GM23248 (cell line): ENCODE measurements around the gene POLR2M. TPM values are rescaled to one million over a fixed set of nuclear protein-coding genes. Genes with fewer than 3 reads are reported as not detected.

Source experiments
- DNase-seq: peaks from one replicate; pipeline ENCODE4 v3.0.0-alpha.2; 2015
- H2AFZ ChIP-seq: fragments of 200-600 bp; sonication (generic); 2 replicates; pipeline ENCODE4 v1.6.1; 2016; ENCODE audit warnings: antibody characterized with exemption
- H3F3A ChIP-seq: fragments of 200-600 bp; sonication (generic); 2 replicates; pipeline ENCODE4 v1.6.1; 2016; ENCODE audit warnings: mild to moderate bottlenecking, antibody characterized with exemption, mixed run types; ENCODE audit not compliant: insufficient read depth
- H3K27ac ChIP-seq: fragments of 200-600 bp; sonication (generic); 2 replicates; pipeline ENCODE4 v1.5.1; 2016; ENCODE audit warnings: mild to moderate bottlenecking
- H3K27me3 ChIP-seq: fragments of 200-600 bp; sonication (generic); replicated peaks from 2 replicates; pipeline ENCODE4 v1.6.1; 2016; ENCODE audit warnings: mild to moderate bottlenecking; ENCODE audit not compliant: insufficient read depth
- H3K36me3 ChIP-seq: fragments of 200-600 bp; sonication (generic); 2 replicates; pipeline ENCODE4 v1.6.1; 2016; ENCODE audit warnings: low read depth, mild to moderate bottlenecking
- H3K4me1 ChIP-seq: fragments of 200-600 bp; sonication (generic); 2 replicates; pipeline ENCODE4 v1.6.1; 2016; ENCODE audit warnings: mild to moderate bottlenecking; ENCODE audit not compliant: insufficient read depth
- H3K4me2 ChIP-seq: fragments of 200-600 bp; sonication (generic); one replicate; pipeline ENCODE4 v1.6.1; 2016; ENCODE audit warnings: mild to moderate bottlenecking; ENCODE audit not compliant: unreplicated experiment
- H3K4me3 ChIP-seq: fragments of 200-600 bp; sonication (generic); 2 replicates; pipeline ENCODE4 v1.5.1; 2016; ENCODE audit warnings: mild to moderate bottlenecking
- H3K79me2 ChIP-seq: fragments of 200-600 bp; sonication (generic); 2 replicates; pipeline ENCODE4 v1.6.1; 2016; ENCODE audit warnings: mild to moderate bottlenecking; ENCODE audit not compliant: insufficient read depth
- H3K9ac ChIP-seq: fragments of 200-600 bp; sonication (generic); 2 replicates; pipeline ENCODE4 v1.6.1; 2016; ENCODE audit warnings: mild to moderate bottlenecking
- H3K9me2 ChIP-seq: fragments of 200-600 bp; sonication (generic); 2 replicates; pipeline ENCODE4 v1.6.1; 2016; ENCODE audit warnings: mixed run types, mild to moderate bottlenecking, moderate library complexity; ENCODE audit not compliant: insufficient read depth
- H3K9me3 ChIP-seq: fragments of 200-600 bp; sonication (generic); one replicate; pipeline ENCODE4 v1.6.1; 2017; ENCODE audit warnings: low read depth
- H4K20me1 ChIP-seq: fragments of 200-600 bp; sonication (generic); 2 replicates; pipeline ENCODE4 v1.6.0; 2016; ENCODE audit not compliant: insufficient read depth
- EZH2 ChIP-seq: fragments of 200-600 bp; sonication (generic); IDR thresholded peaks from 2 replicates; pipeline ENCODE4 v1.6.1; 2018; ENCODE audit warnings: antibody characterized with exemption, mild to moderate bottlenecking; ENCODE audit not compliant: insufficient read depth, poor library complexity, severe bottlenecking
- EZH2phosphoT487 ChIP-seq: fragments of 200-600 bp; sonication (generic); IDR thresholded peaks from 2 replicates; pipeline ENCODE4 v1.6.1; 2018; ENCODE audit warnings: antibody characterized with exemption, moderate library complexity, mild to moderate bottlenecking, low read depth; ENCODE audit not compliant: insufficient read depth
- WGBS, 2 experiments: methylation state at CpG; one replicate each; pipeline ENCODE4 v1.1.6; 2015 to 2017; ENCODE audit warnings: low lambda C conversion rate in 2 of 2, low coverage in 1 of 2; ENCODE audit errors: missing lambda C conversion rate in 2 of 2; 5-methylcytosine and 5-hydroxymethylcytosine counted together
- in situ Hi-C: fragments of 300-500 bp; cut with MboI; formaldehyde crosslinking; loops from 2 replicates; pipeline ENCODE4 v1.15.0; 2020
- polyA plus RNA-seq: library from polyadenylated mRNA; unstranded; fragments of >200 nt; fragmentation: Nextera tagmentation; extraction: Ambion mirVana; gene quantifications from 2 replicates; pipeline ENCODE4 v1.2.1, GENCODE V29; 2016
- total RNA-seq: library from RNA; depleted of rRNA; stranded (reverse); fragments of >200 nt; shearing (Covaris generic); gene quantifications from 2 replicates; pipeline ENCODE4 v1.2.3, GENCODE V29; 2014

The POLR2M gene
- total and polyA plus RNA-seq, 2 experiments from 2014 or later, result 38.6 to 226 TPM

GRCh38 chr15:57663262-57663661, 43.3 kb upstream of the POLR2M start:
- Histone ChIP-seq H3K27ac (no peak overlapping the region), H4K20me1 (no peaks in the 10 kb centered on the region), H3K27me3 (no peaks in the 10 kb centered on the region), H3K4me1 (peaks cover 29% of the 10 kb centered on the region), H3K9me3 (no peaks in the 10 kb centered on the region), H3K9ac (no peak overlapping the region), H3K4me3 (no peak overlapping the region), H3K36me3 (no peaks in the 10 kb centered on the region), H3K79me2 (no peaks in the 10 kb centered on the region), H2AFZ (no peak overlapping the region), H3F3A (no peaks in the 10 kb centered on the region; the same call in 1 of the 2 replicates), H3K9me2 (no peaks in the 10 kb centered on the region), H3K4me2 (no peak overlapping the region)
- TF ChIP-seq EZH2phosphoT487 (no peak), EZH2 (no peak)
- no peak for DNase-seq
- in situ Hi-C loops, result no loop called here
- 92 to 98% methylated on average over 2 of the region's 2 CpGs for WGBS, 2 experiments

GRCh38 chr15:57665194-57665593, 41.3 kb upstream of the POLR2M start:
- H3K79me2 ChIP-seq, result no peaks in the 10 kb centered on the region
- no peak for DNase-seq
- no peaks in the 10 kb centered on the region for H4K20me1 ChIP-seq
- no peak overlapping the region for H3K27ac ChIP-seq
- no peak overlapping the region for H3K4me3 ChIP-seq
- 69 to 78% methylated on average over 2 of the region's 2 CpGs for WGBS, 2 experiments
- H3K4me2 ChIP-seq, result no peak overlapping the region
- H3K9me3 ChIP-seq, result no peaks in the 10 kb centered on the region
- no peaks in the 10 kb centered on the region for H3K9me2 ChIP-seq
- in situ Hi-C loops, result no loop called here
- no peaks in the 10 kb centered on the region; the same call in 1 of the 2 replicates for H3F3A ChIP-seq
- H3K27me3 ChIP-seq, result no peaks in the 10 kb centered on the region
- TF ChIP-seq EZH2 (no peak), EZH2phosphoT487 (no peak)
- no peak overlapping the region for H3K9ac ChIP-seq
- no peak overlapping the region for H2AFZ ChIP-seq
- peaks cover 30% of the 10 kb centered on the region for H3K4me1 ChIP-seq
- H3K36me3 ChIP-seq, result no peaks in the 10 kb centered on the region

- H3K9me3 ChIP-seq, result no peaks in the 10 kb centered on the region
- no peak overlapping the region for H3K4me2 ChIP-seq
- WGBS, 2 experiments, result 53 to 58% methylated on average over 4 of the region's 4 CpGs
- H3K9ac ChIP-seq, result no peak overlapping the region
- no peaks in the 10 kb centered on the region; the same call in 1 of the 2 replicates for H3F3A ChIP-seq
- no peaks in the 10 kb centered on the region for H4K20me1 ChIP-seq
- H3K9me2 ChIP-seq, result no peaks in the 10 kb centered on the region
- DNase-seq, result peak; percentile 29
- no peaks in the 10 kb centered on the region for H3K79me2 ChIP-seq
- TF ChIP-seq EZH2, result no peak
- no peak overlapping the region for H3K4me3 ChIP-seq
- H3K27me3 ChIP-seq, result no peaks in the 10 kb centered on the region
- H3K27ac ChIP-seq, result no peak overlapping the region
- no peaks in the 10 kb centered on the region for H3K36me3 ChIP-seq
- no peak overlapping the region; the same call in 1 of the 2 replicates for H2AFZ ChIP-seq
- in situ Hi-C loops, result no loop called here
- H3K4me1 ChIP-seq, result peaks cover 30% of the 10 kb centered on the region
Observed at GRCh38 chr15:57665939-57666338, 40.6 kb upstream of the POLR2M start.

GRCh38 chr15:57667171-57667849, 39.2 kb upstream of the POLR2M start:
- H2AFZ ChIP-seq, result peak overlapping the region; percentile 45; the same call in 1 of the 2 replicates

More at GRCh38 chr15:57667171-57667849, 39.2 kb upstream of the POLR2M start:
- H3K9me3 ChIP-seq, result no peaks in the 10 kb centered on the region
- no peaks in the 10 kb centered on the region for H3K36me3 ChIP-seq
- DNase-seq, result peak; percentile 85
- no peak for TF ChIP-seq EZH2
- H3K79me2 ChIP-seq, result no peaks in the 10 kb centered on the region
- in situ Hi-C loops, result no loop called here
- peak overlapping the region; percentile 25 for H3K27ac ChIP-seq
- H3K27me3 ChIP-seq, result no peaks in the 10 kb centered on the region
- H3K4me3 ChIP-seq, result peak overlapping the region; percentile 29
- no peaks in the 10 kb centered on the region for H4K20me1 ChIP-seq
- 13 to 19% methylated on average over 10 of the region's 10 CpGs for WGBS, 2 experiments
- peaks cover 40% of the 10 kb centered on the region for H3K4me1 ChIP-seq
- 0 out of 2 replicates have a peak overlapping the region, but pooled peaks have one; percentile 4 for H3K9ac ChIP-seq
- no peaks in the 10 kb centered on the region for H3K9me2 ChIP-seq
- H3K4me2 ChIP-seq, result peak overlapping the region; percentile 70
- no peaks in the 10 kb centered on the region; the same call in 1 of the 2 replicates for H3F3A ChIP-seq
